ENCODE data around the gene SLFN11. TPM values are rescaled to one million over a fixed set of nuclear protein-coding genes. Genes with fewer than 3 reads are reported as not detected.

Gene SLFN11
- total RNA-seq, 1 experiment from 2014 or later = 0.90 TPM

DNA sequence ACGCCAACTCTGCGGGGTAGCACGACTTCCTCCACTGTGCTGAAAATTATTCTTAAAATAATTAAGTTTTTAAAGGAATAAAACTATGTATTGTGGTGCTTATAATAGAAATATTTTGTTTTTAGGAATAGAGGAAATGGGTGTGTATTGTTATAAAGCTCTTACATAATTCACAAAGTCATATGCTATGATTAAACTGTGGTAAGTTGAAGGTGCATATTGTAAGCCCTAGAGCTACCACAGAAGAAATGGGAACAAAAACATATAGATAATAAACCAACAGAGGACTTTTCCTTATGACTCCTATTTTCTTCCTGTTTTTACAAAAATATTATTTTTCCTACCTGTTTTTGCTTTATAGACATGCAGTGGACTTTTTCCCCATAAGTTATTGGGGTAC is 4.3 kb upstream of the SLFN11 start:
- H3K4me3 Mint-ChIP-seq = no peak overlapping the region
- no peak overlapping the region for H3K18ac ChIP-seq (ENCODE audit: insufficient read length, low read depth, low read length)
- no peak overlapping the region for H3K4me2 ChIP-seq (ENCODE audit: insufficient read depth, insufficient read length, low read length)
- H4K8ac ChIP-seq (replicated peaks; ENCODE audit: insufficient read length, low read depth, low read length) = no peak overlapping the region
- H3K27me3 ChIP-seq (ENCODE audit: insufficient read depth, low read length) = peaks cover 25% of the 10 kb centered on the region
- no peaks in the 10 kb centered on the region for H3K79me1 ChIP-seq (ENCODE audit: insufficient read depth, low read depth, low read length, poor library complexity, severe bottlenecking)
- H3K4me1 Mint-ChIP-seq = peaks cover 6 to 11% of the 10 kb centered on the region in 2 experiments
- H2AK5ac ChIP-seq (ENCODE audit: insufficient read length, low read length) = no peak overlapping the region
- peaks cover 0 to 14% of the 10 kb centered on the region in 2 experiments; a peak in 4 of 5 replicates for H3K9me3 Mint-ChIP-seq
- no CpG with 5 or more reads among the region's 3 CpGs for WGBS (ENCODE audit: extremely low coverage, insufficient read length, low lambda C conversion rate)
- no peak overlapping the region for H3K27ac ChIP-seq (ENCODE audit: insufficient read length, low read depth, low read length)
- no peak overlapping the region for H2BK5ac ChIP-seq (ENCODE audit: insufficient read length, low read length)
- no peaks in the 10 kb centered on the region for H3K4me1 ChIP-seq (ENCODE audit: insufficient read depth, low read length)
- H3K27ac Mint-ChIP-seq = no peak overlapping the region
- H3K4ac ChIP-seq (ENCODE audit: low read depth, low read length) = no peak overlapping the region
- H3K23ac ChIP-seq (ENCODE audit: insufficient read length, low read depth, low read length) = no peak overlapping the region
- peaks cover 55% of the 10 kb centered on the region for H3K27me3 Mint-ChIP-seq (ENCODE audit: low read depth)
- H3K9me3 ChIP-seq (ENCODE audit: control insufficient read depth, low read depth, low read length) = no peaks in the 10 kb centered on the region
- H3K23me2 ChIP-seq (ENCODE audit: insufficient read length, low read depth, low read length, poor library complexity, severe bottlenecking) = peaks cover 11% of the 10 kb centered on the region
- H3K9ac ChIP-seq (ENCODE audit: extremely low read depth, insufficient read length, low read length) = no peak overlapping the region
- H3T11ph ChIP-seq (ENCODE audit: low read length) = no peak overlapping the region
- no peaks in the 10 kb centered on the region; a peak in 2 of 7 replicates for H3K36me3 Mint-ChIP-seq (ENCODE audit: insufficient read depth in 1 of 3, low read depth in 3 of 3)
- H2BK20ac ChIP-seq (ENCODE audit: low read depth, low read length, poor library complexity, severe bottlenecking) = no peak overlapping the region
- H2BK120ac ChIP-seq (ENCODE audit: low read depth, low read length, poor library complexity, severe bottlenecking) = no peak overlapping the region
- H2BK12ac ChIP-seq (ENCODE audit: insufficient read length, low read depth, low read length) = no peak overlapping the region
- H3K79me2 ChIP-seq (ENCODE audit: insufficient read depth, low read length) = no peaks in the 10 kb centered on the region
- no peak overlapping the region for H3K14ac ChIP-seq (ENCODE audit: insufficient read depth, low read length)
- no peak overlapping the region for H3K56ac ChIP-seq (ENCODE audit: insufficient read length, low read depth, low read length)
- no peak overlapping the region for H2AFZ ChIP-seq (ENCODE audit: low read length)
- no peak overlapping the region for H4K91ac ChIP-seq (ENCODE audit: insufficient read length, low read depth, low read length)
- H4K20me1 ChIP-seq (ENCODE audit: control insufficient read depth, insufficient read depth, insufficient read length) = no peaks in the 10 kb centered on the region
- TF ChIP-seq, protein P1, sequence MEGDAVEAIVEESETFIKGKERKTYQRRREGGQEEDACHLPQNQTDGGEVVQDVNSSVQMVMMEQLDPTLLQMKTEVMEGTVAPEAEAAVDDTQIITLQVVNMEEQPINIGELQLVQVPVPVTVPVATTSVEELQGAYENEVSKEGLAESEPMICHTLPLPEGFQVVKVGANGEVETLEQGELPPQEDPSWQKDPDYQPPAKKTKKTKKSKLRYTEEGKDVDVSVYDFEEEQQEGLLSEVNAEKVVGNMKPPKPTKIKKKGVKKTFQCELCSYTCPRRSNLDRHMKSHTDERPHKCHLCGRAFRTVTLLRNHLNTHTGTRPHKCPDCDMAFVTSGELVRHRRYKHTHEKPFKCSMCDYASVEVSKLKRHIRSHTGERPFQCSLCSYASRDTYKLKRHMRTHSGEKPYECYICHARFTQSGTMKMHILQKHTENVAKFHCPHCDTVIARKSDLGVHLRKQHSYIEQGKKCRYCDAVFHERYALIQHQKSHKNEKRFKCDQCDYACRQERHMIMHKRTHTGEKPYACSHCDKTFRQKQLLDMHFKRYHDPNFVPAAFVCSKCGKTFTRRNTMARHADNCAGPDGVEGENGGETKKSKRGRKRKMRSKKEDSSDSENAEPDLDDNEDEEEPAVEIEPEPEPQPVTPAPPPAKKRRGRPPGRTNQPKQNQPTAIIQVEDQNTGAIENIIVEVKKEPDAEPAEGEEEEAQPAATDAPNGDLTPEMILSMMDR (conservative IDR thresholded peaks at IDR 0.05) = no peak
- no peak overlapping the region for H2BK15ac ChIP-seq (ENCODE audit: low read depth, low read length)
- H4K5ac ChIP-seq (ENCODE audit: insufficient read length, low read depth, low read length) = no peak overlapping the region
- no peak for DNase-seq

All from H9 (cell line).